H54 (cell line): ENCODE measurements around the gene TULP4.
"Not testable (repeated sequence)": the region's sequence is repeated elsewhere in the genome, so short reads cannot be mapped to it uniquely, and the experiment has no call there.

Experiments used
- DNase-seq: peaks from one replicate; pipeline ENCODE4 v3.0.0; 2011; ENCODE audit warnings: low spot score, mixed read lengths; ENCODE audit not compliant: insufficient read length
- FAIRE-seq: peaks from 3 replicates; lab custom pipeline; 2011; peaks lifted over from hg19 to GRCh38; lab: Jason Lieb, UNC
- POLR2A ChIP-seq: IDR thresholded peaks from 2 replicates; pipeline ENCODE4 v1.6.1; 2011; ENCODE audit warnings: low read depth, mild to moderate bottlenecking, low read length

The TULP4 gene

GRCh38 chr6:158396136-158396535, 83.9 kb downstream of the TULP4 start:
- FAIRE-seq (no peak), DNase-seq (no peak)
- no peak for TF ChIP-seq POLR2A

DNA sequence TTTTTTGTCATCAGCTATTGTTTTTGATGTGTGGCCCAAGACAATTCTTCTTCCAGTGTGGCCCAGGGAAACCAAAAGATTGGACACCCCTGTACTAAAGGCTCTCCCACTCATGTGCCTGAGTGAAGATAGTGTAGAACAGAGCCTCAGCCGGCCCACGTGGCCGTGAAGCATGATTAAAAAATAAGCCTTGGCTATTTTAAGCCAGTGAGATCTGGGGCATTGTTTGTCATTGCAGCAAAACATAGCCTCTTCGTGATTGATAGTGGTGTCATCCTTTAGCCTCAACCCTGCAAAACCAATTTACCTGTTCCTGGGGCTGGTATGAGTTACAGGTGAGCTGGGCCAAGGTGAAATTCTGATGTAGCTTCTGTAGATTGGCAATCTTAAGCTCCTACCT, 85.3 kb downstream of the TULP4 start:
- no peak for FAIRE-seq
- no peak for TF ChIP-seq POLR2A

DNA sequence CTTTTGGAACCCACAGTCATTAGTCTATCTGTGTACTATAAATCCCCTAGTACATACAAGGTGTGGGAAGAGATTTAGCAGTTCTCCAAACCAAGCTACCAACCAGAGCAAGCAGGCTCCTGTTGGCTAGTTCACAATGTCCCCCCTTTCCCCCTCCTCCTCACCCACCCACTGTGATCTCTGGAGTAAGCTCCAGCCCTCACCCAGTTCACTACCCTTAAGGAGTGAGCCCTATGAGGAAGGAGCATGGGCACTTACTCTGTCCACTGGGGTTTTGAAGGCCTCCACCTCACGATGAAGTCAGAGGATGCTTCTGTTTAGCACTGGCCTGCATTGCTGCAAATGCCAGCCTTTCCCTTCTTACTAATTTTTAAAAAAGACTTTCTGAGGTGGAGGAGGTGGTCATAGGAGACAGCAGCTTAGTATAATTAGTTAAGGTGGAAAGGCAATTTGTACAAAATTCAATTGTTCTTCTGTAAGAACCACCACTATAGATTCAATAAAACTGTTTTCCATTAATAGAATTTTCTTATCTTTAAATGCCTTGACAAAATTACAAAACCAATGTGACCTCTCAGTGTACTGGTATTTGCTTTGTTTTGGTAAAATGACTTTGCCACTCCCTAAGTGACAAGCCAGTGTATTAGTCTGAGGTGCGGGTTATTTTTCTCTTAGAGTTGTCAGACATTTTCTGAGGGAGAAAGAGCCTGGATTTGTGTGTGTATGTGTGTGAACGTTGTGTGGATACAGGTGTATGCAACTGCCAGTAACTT, 86.2 kb downstream of the TULP4 start:
- TF ChIP-seq POLR2A = no peak
- FAIRE-seq = no peak
- DNase-seq = no peak

More for the DNA sequence above, 85.3 kb downstream of the TULP4 start:
- DNase-seq = no peak

DNA sequence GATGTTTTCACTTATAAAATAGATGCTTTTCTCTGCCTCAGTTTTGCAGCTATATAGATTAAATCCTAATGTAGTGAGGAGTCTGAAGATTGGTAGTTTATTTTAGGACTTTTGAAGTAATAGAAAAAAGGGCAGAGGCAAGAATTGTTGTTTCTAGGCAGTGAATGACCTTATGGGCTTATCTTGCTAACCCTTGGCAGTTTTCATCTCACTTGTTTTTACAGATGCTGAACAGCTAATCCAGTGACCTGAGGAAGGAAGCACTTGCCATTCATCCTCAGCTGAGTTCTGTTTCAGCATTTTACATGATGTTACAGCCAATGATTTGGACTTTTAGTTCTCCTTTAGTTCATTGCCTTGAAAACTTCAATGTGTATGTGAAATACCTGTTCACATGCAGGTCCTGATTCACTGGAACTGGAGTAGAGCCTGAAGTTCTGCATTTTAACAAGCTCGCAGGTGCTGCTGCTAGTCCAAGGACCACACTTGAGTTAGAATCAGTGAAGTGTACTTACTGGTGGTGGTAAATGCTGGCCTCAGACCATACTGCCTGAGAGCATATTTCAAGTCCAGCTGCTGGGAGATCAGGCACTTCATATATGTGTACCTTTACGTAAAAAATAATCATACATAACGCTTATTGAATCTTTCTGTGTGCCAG, 86.9 kb downstream of the TULP4 start:
- FAIRE-seq (no peak), DNase-seq (no peak)
- TF ChIP-seq POLR2A = no peak

- FAIRE-seq (no peak), DNase-seq (no peak)
- no peak for TF ChIP-seq POLR2A
Observed at GRCh38 chr6:158402184-158402583, 89.9 kb downstream of the TULP4 start.

DNA sequence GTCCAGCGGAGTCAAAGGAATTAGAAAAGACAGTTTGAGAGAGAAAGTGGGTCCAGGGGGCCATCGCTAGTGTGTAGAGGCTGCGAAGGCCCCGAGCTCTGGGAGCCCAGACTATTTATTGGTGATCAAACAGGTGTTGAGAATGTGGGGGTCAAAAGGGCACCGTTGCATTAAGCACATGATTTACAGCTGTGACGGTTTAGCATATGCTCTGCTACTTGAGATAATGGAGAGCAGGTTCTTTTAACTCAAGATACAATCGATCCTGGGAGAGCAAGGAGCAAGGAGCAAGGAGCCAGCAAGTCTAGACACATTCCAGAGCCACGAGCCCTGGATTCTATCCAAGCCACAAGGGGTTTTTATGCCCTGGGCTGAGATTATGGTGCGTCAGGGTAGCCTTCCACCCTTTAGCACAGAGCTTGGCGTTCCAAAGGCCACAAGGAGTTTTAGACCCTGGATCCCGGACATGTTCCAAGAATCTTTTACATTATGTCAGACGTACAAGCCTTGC, 93.1 kb downstream of the TULP4 start:
- DNase-seq, FAIRE-seq: not testable (repeated sequence)

DNA sequence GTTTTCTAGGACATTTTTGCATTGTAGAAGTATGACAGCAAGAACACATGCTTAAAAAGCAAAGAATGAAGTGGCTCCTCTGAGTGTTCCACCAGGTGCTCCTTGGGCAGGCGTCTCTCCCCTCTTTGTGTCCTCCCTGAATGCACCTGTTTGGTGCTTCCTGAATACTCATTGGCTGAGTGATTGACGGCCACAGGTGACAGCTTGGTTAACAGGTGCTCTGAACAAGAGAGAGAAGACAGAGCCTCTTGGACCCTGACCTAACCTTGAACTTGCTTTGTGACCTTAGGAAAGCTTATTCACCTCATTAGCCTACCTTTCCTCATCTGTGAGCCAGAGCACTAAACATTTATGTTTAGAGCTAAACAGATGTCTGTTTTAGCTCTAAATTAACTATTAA, 93.7 kb downstream of the TULP4 start:
- FAIRE-seq (no peak), DNase-seq (no peak)
- TF ChIP-seq POLR2A = no peak

DNA sequence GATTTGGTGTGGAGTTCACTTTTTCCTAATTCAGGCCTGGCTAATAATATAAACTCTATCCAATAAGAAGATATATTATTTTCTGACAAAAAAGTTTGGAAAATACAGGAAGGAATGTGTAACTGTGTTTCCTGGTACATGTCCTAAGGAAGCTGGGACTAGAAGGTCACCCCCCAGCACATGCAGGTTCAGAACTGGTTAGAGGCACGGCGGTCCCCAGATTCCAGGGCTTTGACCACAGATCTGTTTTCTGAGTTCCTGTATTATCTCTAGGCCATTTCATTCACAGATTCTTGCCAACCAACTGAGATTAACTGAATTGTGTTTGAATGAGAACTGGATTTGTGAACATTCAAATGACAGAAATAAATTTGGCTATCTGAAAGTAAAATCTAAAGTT, 94.5 kb downstream of the TULP4 start:
- DNase-seq (no peak), FAIRE-seq (no peak)
- no peak for TF ChIP-seq POLR2A

GRCh38 chr6:158408013-158408412, 95.7 kb downstream of the TULP4 start:
- TF ChIP-seq POLR2A = no peak
- FAIRE-seq (no peak), DNase-seq (no peak)

GRCh38 chr6:158408552-158409130, 96.4 kb downstream of the TULP4 start:
- no peak for FAIRE-seq
- TF ChIP-seq POLR2A = no peak
- DNase-seq = no peak

DNA sequence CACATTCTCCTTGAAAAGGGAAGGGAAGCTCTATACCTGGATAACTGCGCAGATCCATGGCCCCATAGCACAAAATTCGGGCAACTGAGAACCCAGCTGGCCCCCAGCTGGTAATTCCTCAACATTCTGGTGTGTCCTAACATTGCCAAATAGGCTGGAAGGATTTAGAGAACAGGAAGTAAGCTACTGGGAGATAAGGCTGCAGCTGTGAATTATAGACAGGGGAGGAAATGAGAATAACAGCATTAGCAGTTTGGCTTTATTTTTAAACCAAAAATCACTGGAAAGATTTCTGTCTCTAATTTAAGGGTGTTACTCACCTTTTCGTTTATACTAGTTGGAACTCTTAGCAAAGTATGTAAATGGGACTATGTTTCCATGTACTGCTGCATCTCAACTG, 97.2 kb downstream of the TULP4 start:
- TF ChIP-seq POLR2A = no peak
- FAIRE-seq = no peak
- DNase-seq = no peak

GRCh38 chr6:158410784-158411183, 98.5 kb downstream of the TULP4 start:
- DNase-seq = no peak
- no peak for FAIRE-seq
- TF ChIP-seq POLR2A = no peak

- TF ChIP-seq POLR2A = no peak
- no peak for DNase-seq
- FAIRE-seq = no peak
Observed at GRCh38 chr6:158411998-158412397, 99.7 kb downstream of the TULP4 start.

GRCh38 chr6:158413028-158413427, 100.8 kb downstream of the TULP4 start:
- no peak for FAIRE-seq
- TF ChIP-seq POLR2A = no peak
- DNase-seq = no peak

GRCh38 chr6:158413814-158414565, 101.7 kb downstream of the TULP4 start:
- no peak for FAIRE-seq
- TF ChIP-seq POLR2A = no peak
- no peak for DNase-seq
